Measurements from ENCODE around the gene STARD9. TPM values are rescaled to one million over a fixed set of nuclear protein-coding genes. Genes with fewer than 3 reads are reported as not detected.
"Not testable (repeated sequence)": the region's sequence is repeated elsewhere in the genome, so short reads cannot be mapped to it uniquely, and the experiment has no call there.

Gene STARD9
- total RNA-seq, 1 donor from 2014 or later = 5.7 TPM

DNA sequence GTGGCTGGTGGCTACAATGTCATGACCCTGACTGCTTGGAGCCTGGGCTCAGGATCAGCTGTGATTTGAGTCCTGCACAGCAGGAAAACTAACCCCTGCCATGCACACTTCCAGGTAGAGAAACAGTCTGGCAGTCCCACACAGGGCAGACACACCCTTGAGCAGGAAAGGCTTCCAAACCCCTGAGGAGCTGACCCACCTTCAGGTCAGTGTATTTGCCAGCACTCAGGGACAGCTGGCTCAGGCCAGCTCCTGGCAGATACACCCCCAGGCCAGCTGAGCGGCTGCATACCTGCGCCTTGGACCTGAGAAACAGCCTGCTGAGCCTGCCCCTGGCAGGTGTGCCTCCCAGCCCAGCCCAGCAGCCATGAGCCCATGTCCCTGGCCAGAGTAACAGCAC lies 183.7 kb downstream of the STARD9 start:
- TF ChIP-seq, protein P1, sequence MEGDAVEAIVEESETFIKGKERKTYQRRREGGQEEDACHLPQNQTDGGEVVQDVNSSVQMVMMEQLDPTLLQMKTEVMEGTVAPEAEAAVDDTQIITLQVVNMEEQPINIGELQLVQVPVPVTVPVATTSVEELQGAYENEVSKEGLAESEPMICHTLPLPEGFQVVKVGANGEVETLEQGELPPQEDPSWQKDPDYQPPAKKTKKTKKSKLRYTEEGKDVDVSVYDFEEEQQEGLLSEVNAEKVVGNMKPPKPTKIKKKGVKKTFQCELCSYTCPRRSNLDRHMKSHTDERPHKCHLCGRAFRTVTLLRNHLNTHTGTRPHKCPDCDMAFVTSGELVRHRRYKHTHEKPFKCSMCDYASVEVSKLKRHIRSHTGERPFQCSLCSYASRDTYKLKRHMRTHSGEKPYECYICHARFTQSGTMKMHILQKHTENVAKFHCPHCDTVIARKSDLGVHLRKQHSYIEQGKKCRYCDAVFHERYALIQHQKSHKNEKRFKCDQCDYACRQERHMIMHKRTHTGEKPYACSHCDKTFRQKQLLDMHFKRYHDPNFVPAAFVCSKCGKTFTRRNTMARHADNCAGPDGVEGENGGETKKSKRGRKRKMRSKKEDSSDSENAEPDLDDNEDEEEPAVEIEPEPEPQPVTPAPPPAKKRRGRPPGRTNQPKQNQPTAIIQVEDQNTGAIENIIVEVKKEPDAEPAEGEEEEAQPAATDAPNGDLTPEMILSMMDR (IDR thresholded peaks at IDR 0.05; ENCODE audit: insufficient read depth, low read length, poor library complexity, severe bottlenecking) = no peak
- no peaks in the 10 kb centered on the region for H3K27me3 ChIP-seq (ENCODE audit: control insufficient read depth, insufficient read depth, low read length)
- H3K36me3 ChIP-seq (ENCODE audit: control insufficient read depth, insufficient read depth, low read length) = no peaks in the 10 kb centered on the region
- no peak for DNase-seq (ENCODE audit: low read depth)
- H3K4me3 ChIP-seq (ENCODE audit: low read depth, low read length) = no peak overlapping the region

DNA sequence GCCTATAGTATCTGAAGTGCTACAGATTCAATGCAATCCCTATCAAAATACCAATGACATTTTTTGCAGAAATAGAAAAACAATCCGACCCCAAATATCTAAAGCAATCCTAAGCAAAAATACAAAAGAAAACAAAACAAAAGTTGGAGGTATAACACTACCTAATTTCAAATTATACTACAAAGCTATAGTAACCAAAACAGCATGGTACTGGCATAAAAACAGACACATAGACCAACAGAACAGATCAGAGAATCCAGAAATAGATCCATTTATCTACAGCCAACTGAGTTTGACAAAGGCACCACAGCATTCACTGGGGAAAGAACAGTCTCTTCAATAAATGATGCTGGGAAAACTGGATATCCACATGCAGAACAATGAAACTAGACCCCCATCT lies 185.4 kb downstream of the STARD9 start:
- no peaks in the 10 kb centered on the region for H3K27me3 ChIP-seq (ENCODE audit: control insufficient read depth, insufficient read depth, low read length)
- DNase-seq (ENCODE audit: low read depth) = no peak
- TF ChIP-seq, protein P1 (IDR thresholded peaks at IDR 0.05; ENCODE audit: insufficient read depth, low read length, poor library complexity, severe bottlenecking) = no peak
- H3K4me3 ChIP-seq (ENCODE audit: low read depth, low read length) = no peak overlapping the region
- H3K36me3 ChIP-seq (ENCODE audit: control insufficient read depth, insufficient read depth, low read length) = no peaks in the 10 kb centered on the region

DNA sequence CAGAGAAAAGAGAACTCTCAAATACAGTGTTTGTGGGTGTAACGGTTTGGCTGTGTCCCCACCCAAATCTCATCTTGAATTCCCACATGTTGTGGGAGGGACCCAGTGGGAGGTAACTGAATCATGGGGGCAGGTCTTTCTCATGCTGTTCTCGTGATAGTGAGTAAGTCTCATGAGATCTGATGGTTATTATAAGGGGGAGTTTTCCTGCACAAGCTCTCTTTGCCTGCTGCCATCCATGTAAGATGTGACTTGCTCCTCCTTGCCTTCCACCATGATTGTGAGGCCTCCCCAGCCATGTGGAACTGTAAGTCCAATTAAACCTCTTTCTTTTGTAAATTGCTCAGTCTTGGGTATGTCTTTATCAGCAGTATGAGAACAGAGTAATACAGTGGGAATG lies 186.4 kb downstream of the STARD9 start:
- not testable (repeated sequence) for H3K36me3 ChIP-seq (ENCODE audit: control insufficient read depth, insufficient read depth, low read length); H3K27me3 ChIP-seq (ENCODE audit: control insufficient read depth, insufficient read depth, low read length); DNase-seq (ENCODE audit: low read depth); H3K4me3 ChIP-seq (ENCODE audit: low read depth, low read length)

DNA sequence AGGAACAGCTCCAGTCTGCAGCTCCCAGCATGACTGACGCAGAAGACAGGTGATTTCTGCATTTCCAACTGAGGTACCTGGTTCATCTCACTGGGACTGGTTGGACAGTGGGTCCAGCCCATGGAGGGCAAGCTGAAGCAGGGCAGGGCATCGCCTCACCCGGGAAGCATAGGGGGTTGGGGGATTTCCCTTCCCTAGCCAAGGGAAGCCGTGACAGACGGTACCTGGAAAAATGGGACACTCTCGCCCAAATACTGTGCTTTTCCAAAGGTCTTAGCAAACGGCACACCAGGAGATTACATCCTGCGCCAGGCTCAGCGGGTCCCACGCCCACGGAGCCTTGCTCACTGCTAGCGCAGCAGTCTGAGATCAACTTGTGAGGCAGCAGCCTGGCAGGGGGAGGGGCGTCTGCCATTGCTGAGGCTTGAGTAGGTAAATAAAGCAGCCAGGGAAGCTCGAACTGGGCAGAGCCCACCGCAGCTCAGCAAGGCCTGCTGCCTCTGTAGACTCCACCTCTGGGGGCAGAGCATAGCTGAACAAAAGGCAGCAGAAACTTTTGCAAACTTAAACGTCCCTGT lies 188.8 kb downstream of the STARD9 start:
- not testable (repeated sequence) for H3K27me3 ChIP-seq (ENCODE audit: control insufficient read depth, insufficient read depth, low read length); DNase-seq (ENCODE audit: low read depth); H3K36me3 ChIP-seq (ENCODE audit: control insufficient read depth, insufficient read depth, low read length); H3K4me3 ChIP-seq (ENCODE audit: low read depth, low read length)

DNA sequence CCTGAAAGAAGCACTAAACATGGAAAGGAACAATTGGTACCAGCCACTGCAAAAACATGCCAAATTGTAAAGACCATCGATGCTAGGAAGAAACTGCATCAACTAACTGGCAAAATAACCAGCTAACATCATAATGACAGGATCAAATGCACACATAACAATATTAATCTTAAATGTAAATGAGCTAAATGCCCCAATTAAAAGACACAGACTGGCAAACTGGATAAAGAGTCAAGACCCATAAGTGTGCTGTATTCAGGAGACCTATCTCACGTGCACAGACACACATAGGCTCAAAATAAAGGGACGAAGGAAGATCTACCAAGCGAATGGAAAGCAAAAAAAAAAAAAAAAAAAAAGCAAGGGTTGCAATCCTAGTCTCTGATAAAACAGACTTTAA lies 190.7 kb downstream of the STARD9 start:
- not testable (repeated sequence) for H3K36me3 ChIP-seq (ENCODE audit: control insufficient read depth, insufficient read depth, low read length); DNase-seq (ENCODE audit: low read depth); H3K27me3 ChIP-seq (ENCODE audit: control insufficient read depth, insufficient read depth, low read length); H3K4me3 ChIP-seq (ENCODE audit: low read depth, low read length)

Other genes with a start within 250 kb of the STARD9 start
- 0.89 and 3.7 TPM in 2 replicates for gene CAPN3, start 216.1 kb upstream of the STARD9 start, total RNA-seq
- 30.9 and 32.5 TPM in 2 replicates for gene ZNF106, start 84.5 kb upstream of the STARD9 start, total RNA-seq
- 71.5 and 89.5 TPM in 2 replicates for gene SNAP23, start 80.0 kb upstream of the STARD9 start, total RNA-seq
- 18.2 and 24.2 TPM in 2 replicates for gene LRRC57, start 26.8 kb upstream of the STARD9 start, total RNA-seq
- gene HAUS2, start 26.8 kb upstream of the STARD9 start, total RNA-seq = 31.1 and 35.3 TPM in 2 replicates
- gene CDAN1, start 161.5 kb downstream of the STARD9 start, total RNA-seq = 12.9 and 15.8 TPM in 2 replicates

Data from kidney epithelial cell (primary cell).